NCI-H748 (cell line): Measurements from ENCODE around the gene BBS1.
"Not testable (repeated sequence)": the region's sequence is repeated elsewhere in the genome, so short reads cannot be mapped to it uniquely, and the experiment has no call there.

Experiments
- DNase-seq: peaks from one replicate; lab custom pipeline; 2025; ENCODE audit not compliant: unreplicated experiment; lab: John Stamatoyannopoulos, UW

Gene BBS1

GRCh38 chr11:66524304-66525040 lies 14.0 kb downstream of the BBS1 start:
- DNase-seq, result no peak

GRCh38 chr11:66529069-66529468 lies 18.6 kb downstream of the BBS1 start:
- DNase-seq, result no peak

- DNase-seq, result no peak
These were observed 19.2 kb downstream of the BBS1 start for GRCh38 chr11:66529655-66530054.

- DNase-seq, result no peak
These were observed 20.7 kb downstream of the BBS1 start for GRCh38 chr11:66530927-66531709.

GRCh38 chr11:66531841-66532240 lies 21.4 kb downstream of the BBS1 start:
- no peak for DNase-seq

GRCh38 chr11:66532784-66533183 lies 22.3 kb downstream of the BBS1 start:
- no peak for DNase-seq

- DNase-seq, result no peak
These were observed 28.9 kb downstream of the BBS1 start for GRCh38 chr11:66539170-66539869.

- no peak for DNase-seq
These were observed 29.4 kb downstream of the BBS1 start for GRCh38 chr11:66539870-66540213.

GRCh38 chr11:66540598-66540997 lies 30.2 kb downstream of the BBS1 start:
- not testable (repeated sequence) for DNase-seq

- no peak for DNase-seq
These were observed 31.5 kb downstream of the BBS1 start for GRCh38 chr11:66541892-66542291.

- no peak for DNase-seq
These were observed 31.9 kb downstream of the BBS1 start for GRCh38 chr11:66542362-66542761.

- no peak for DNase-seq
These were observed 33.0 kb downstream of the BBS1 start for GRCh38 chr11:66543263-66544107.

- not testable (repeated sequence) for DNase-seq
These were observed 34.5 kb downstream of the BBS1 start for GRCh38 chr11:66544952-66545351.

- peak; percentile 97 for DNase-seq
These were observed 35.4 kb downstream of the BBS1 start, which contains the start of gene ZDHHC24 for GRCh38 chr11:66545701-66546367. ZDHHC24 (minus strand) TSS chr11:66546048; CDS start chr11:66546003, 45 bp downstream.

- no peak for DNase-seq
These were observed 36.0 kb downstream of the BBS1 start, which contains the start of gene ACTN3 for GRCh38 chr11:66546368-66546965. ACTN3 (plus strand) TSS chr11:66546903; CDS start chr11:66546938, 35 bp downstream.

GRCh38 chr11:66546966-66547661 lies 36.7 kb downstream of the BBS1 start:
- no peak for DNase-seq

GRCh38 chr11:66547662-66548009 lies 37.2 kb downstream of the BBS1 start:
- no peak for DNase-seq

GRCh38 chr11:66548041-66548440 lies 37.6 kb downstream of the BBS1 start:
- no peak for DNase-seq
